ENCODE results near the gene PEX14. TPM values are rescaled to one million over a fixed set of nuclear protein-coding genes. Genes with fewer than 3 reads are reported as not detected.

The PEX14 gene
- total RNA-seq, 2 experiments from 2014 or later, result 13.3 to 14.8 TPM

- DNase-seq (no peak), ATAC-seq (ENCODE audit: poor library complexity) (no peak)
- H3K4me3 Mint-ChIP-seq, result no peak overlapping the region
- Histone ChIP-seq H3K9me3 (ENCODE audit: control insufficient read depth in 1 of 2, insufficient read depth in 1 of 2, low read length in 2 of 2) (no peaks in the 10 kb centered on the region), H3K36me3 (ENCODE audit: insufficient read depth, low read length) (no peaks in the 10 kb centered on the region), H3K27me3 (ENCODE audit: control insufficient read depth in 1 of 2, insufficient read depth in 2 of 2, low read length in 2 of 2) (no peaks in the 10 kb centered on the region), H3K4me1 (ENCODE audit: insufficient read depth, low read length) (no peaks in the 10 kb centered on the region), H3K27ac (ENCODE audit: low read depth in 1 of 2, low read length in 2 of 2) (no peak overlapping the region), H3K4me3 (ENCODE audit: low read length) (no peak overlapping the region)
- H3K9me3 Mint-ChIP-seq, result no peaks in the 10 kb centered on the region
- ChIA-PET POLR2A (no interaction called here), CTCF (no interaction called here)
- H3K27ac Mint-ChIP-seq, result no peak overlapping the region
- no peaks in the 10 kb centered on the region for H3K27me3 Mint-ChIP-seq
- peaks cover 12% of the 10 kb centered on the region for H3K36me3 Mint-ChIP-seq (ENCODE audit: low read depth)
- H3K4me1 Mint-ChIP-seq (ENCODE audit: low read depth), result no peaks in the 10 kb centered on the region
- intact Hi-C loops (cut with DNase I, micrococcal nuclease), result no loop called here
- no peak for TF ChIP-seq CTCF (IDR thresholded peaks at IDR 0.05)
These were observed 119.0 kb downstream of the PEX14 start for GRCh38 chr1:10593750-10594149.

- Mint-ChIP-seq H3K27me3 (no peaks in the 10 kb centered on the region), H3K36me3 (ENCODE audit: low read depth) (peaks cover 21% of the 10 kb centered on the region), H3K4me1 (ENCODE audit: low read depth) (no peaks in the 10 kb centered on the region), H3K27ac (no peak overlapping the region), H3K9me3 (no peaks in the 10 kb centered on the region), H3K4me3 (no peak overlapping the region)
- Histone ChIP-seq H3K27ac (ENCODE audit: low read depth in 1 of 2, low read length in 2 of 2) (no peak overlapping the region), H3K4me1 (ENCODE audit: insufficient read depth, low read length) (no peaks in the 10 kb centered on the region), H3K27me3 (ENCODE audit: control insufficient read depth in 1 of 2, insufficient read depth in 2 of 2, low read length in 2 of 2) (no peaks in the 10 kb centered on the region), H3K4me3 (ENCODE audit: low read length) (no peak overlapping the region), H3K36me3 (ENCODE audit: insufficient read depth, low read length) (peaks cover 2% of the 10 kb centered on the region), H3K9me3 (ENCODE audit: control insufficient read depth in 1 of 2, insufficient read depth in 1 of 2, low read length in 2 of 2) (no peaks in the 10 kb centered on the region)
- POLR2A ChIA-PET, result no interaction called here
- CTCF ChIA-PET, result interaction anchor here (0.8 to 1.1 kb wide), 2 partner anchors 17 to 36 kb away, joined by 3 to 4 read pairs; no protein-coding TSS in a partner anchor
- TF ChIP-seq CTCF (IDR thresholded peaks at IDR 0.05), result no peak
- DNase-seq (no peak), ATAC-seq (ENCODE audit: poor library complexity) (no peak)
- intact Hi-C loops (cut with DNase I, micrococcal nuclease), result no loop called here
These were observed 120.0 kb downstream of the PEX14 start for GRCh38 chr1:10594595-10595223.

- DNase-seq (no peak), ATAC-seq (ENCODE audit: poor library complexity) (no peak)
- POLR2A ChIA-PET, result no interaction called here
- Histone ChIP-seq H3K4me1 (ENCODE audit: insufficient read depth, low read length) (no peaks in the 10 kb centered on the region), H3K27me3 (ENCODE audit: control insufficient read depth in 1 of 2, insufficient read depth in 2 of 2, low read length in 2 of 2) (no peaks in the 10 kb centered on the region), H3K9me3 (ENCODE audit: control insufficient read depth in 1 of 2, insufficient read depth in 1 of 2, low read length in 2 of 2) (no peaks in the 10 kb centered on the region), H3K4me3 (ENCODE audit: low read length) (no peak overlapping the region), H3K36me3 (ENCODE audit: insufficient read depth, low read length) (peaks cover 4% of the 10 kb centered on the region), H3K27ac (ENCODE audit: low read depth in 1 of 2, low read length in 2 of 2) (no peak overlapping the region)
- CTCF ChIA-PET, result no interaction called here
- no peak for TF ChIP-seq CTCF (IDR thresholded peaks at IDR 0.05)
- H3K9me3 Mint-ChIP-seq, result no peaks in the 10 kb centered on the region
- intact Hi-C loops (cut with DNase I, micrococcal nuclease), result no loop called here
- H3K4me1 Mint-ChIP-seq (ENCODE audit: low read depth), result no peaks in the 10 kb centered on the region
- peaks cover 30% of the 10 kb centered on the region for H3K36me3 Mint-ChIP-seq (ENCODE audit: low read depth)
- H3K27ac Mint-ChIP-seq, result no peak overlapping the region
- H3K4me3 Mint-ChIP-seq, result no peak overlapping the region
- no peaks in the 10 kb centered on the region for H3K27me3 Mint-ChIP-seq
These were observed 122.0 kb downstream of the PEX14 start for GRCh38 chr1:10596780-10597179.
